ENCODE data around the gene PTPRN2.
"Not testable (repeated sequence)": the region's sequence is repeated elsewhere in the genome, so short reads cannot be mapped to it uniquely, and the experiment has no call there.

The PTPRN2 gene

DNA sequence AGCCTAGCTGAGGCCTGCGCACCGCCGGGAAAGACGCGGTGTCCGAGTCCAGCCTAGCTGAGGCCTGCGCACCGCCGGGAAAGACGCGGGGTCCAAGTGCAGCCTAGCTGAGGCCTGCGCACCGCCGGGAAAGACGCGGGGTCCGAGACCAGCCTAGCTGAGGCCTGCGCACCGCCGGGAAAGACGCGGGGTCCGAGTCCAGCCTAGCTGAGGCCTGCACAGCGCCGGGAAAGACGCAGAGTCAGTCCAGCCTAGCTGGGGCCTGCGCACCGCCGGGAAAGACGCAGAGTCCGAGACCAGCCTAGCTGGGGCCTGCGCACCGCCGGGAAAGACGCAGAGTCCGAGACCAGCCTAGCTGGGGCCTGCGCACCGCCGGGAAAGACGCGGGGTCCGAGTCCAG is 161.9 kb downstream of the PTPRN2 start:
- not testable (repeated sequence) for DNase-seq (ENCODE audit: low spot score); H3K14ac ChIP-seq (ENCODE audit: low read length); H2BK5ac ChIP-seq (ENCODE audit: low read length); H2AK5ac ChIP-seq (ENCODE audit: low read depth, low read length); H2BK15ac ChIP-seq (ENCODE audit: low read length); H3K79me1 ChIP-seq (ENCODE audit: low read depth, low read length); H3K4me3 ChIP-seq (ENCODE audit: low read length in 2 of 2); H3K23ac ChIP-seq (ENCODE audit: low read depth, low read length, poor library complexity); H3K4me1 ChIP-seq (ENCODE audit: control insufficient read depth in 2 of 2, insufficient read depth in 1 of 2, low read depth in 1 of 2, low read length in 2 of 2); H3K4ac ChIP-seq (ENCODE audit: low read length); H2AFZ ChIP-seq (ENCODE audit: low read length); H3K4me2 ChIP-seq (ENCODE audit: insufficient read depth, low read length, poor library complexity, severe bottlenecking); H3K9me3 ChIP-seq (replicated peaks in 1 of 2; ENCODE audit: control insufficient read depth in 2 of 2, insufficient read depth in 1 of 2, low read depth in 1 of 2, low read length in 2 of 2); H2BK120ac ChIP-seq (ENCODE audit: low read depth, low read length); H3K18ac ChIP-seq (ENCODE audit: low read length); H3K27ac ChIP-seq (replicated peaks; ENCODE audit: low read length); H2BK12ac ChIP-seq (ENCODE audit: low read length); H4K8ac ChIP-seq (ENCODE audit: low read depth, low read length); H3K36me3 ChIP-seq (replicated peaks in 1 of 2; ENCODE audit: control insufficient read depth in 2 of 2, insufficient read depth in 2 of 2, low read length in 2 of 2); H3K27me3 ChIP-seq (ENCODE audit: control insufficient read depth in 3 of 3, insufficient read depth in 3 of 3, low read depth in 1 of 3, low read length in 3 of 3); H4K91ac ChIP-seq (ENCODE audit: low read depth, low read length, poor library complexity); H3K9ac ChIP-seq (ENCODE audit: low read depth, low read length, poor library complexity)
- WGBS, 2 donors (ENCODE audit: extremely low coverage in 2 of 2, insufficient read length in 2 of 2, insufficient replicate concordance in 1 of 2), result no CpG with 5 or more reads among the region's 42 CpGs

GRCh38 chr7:158424531-158424930 is 163.1 kb downstream of the PTPRN2 start:
- Histone ChIP-seq H3K27me3 (ENCODE audit: control insufficient read depth in 3 of 3, insufficient read depth in 3 of 3, low read depth in 1 of 3, low read length in 3 of 3) (no peaks in the 10 kb centered on the region), H3K18ac (ENCODE audit: low read length) (no peak overlapping the region), H2BK15ac (ENCODE audit: low read length) (no peak overlapping the region), H3K4ac (ENCODE audit: low read length) (no peak overlapping the region), H4K8ac (ENCODE audit: low read depth, low read length) (no peak overlapping the region), H3K23ac (ENCODE audit: low read depth, low read length, poor library complexity) (no peak overlapping the region), H2AK5ac (ENCODE audit: low read depth, low read length) (peak overlapping the region; percentile 56), H2BK5ac (ENCODE audit: low read length) (no peak overlapping the region), H3K36me3 (replicated peaks in 1 of 2; ENCODE audit: control insufficient read depth in 2 of 2, insufficient read depth in 2 of 2, low read length in 2 of 2) (no peaks in the 10 kb centered on the region), H3K4me3 (ENCODE audit: low read length in 2 of 2) (no peak overlapping the region), H2BK120ac (ENCODE audit: low read depth, low read length) (no peak overlapping the region), H3K79me1 (ENCODE audit: low read depth, low read length) (no peaks in the 10 kb centered on the region), H3K9me3 (replicated peaks in 1 of 2; ENCODE audit: control insufficient read depth in 2 of 2, insufficient read depth in 1 of 2, low read depth in 1 of 2, low read length in 2 of 2) (no peaks in the 10 kb centered on the region), H2BK12ac (ENCODE audit: low read length) (no peak overlapping the region), H4K91ac (ENCODE audit: low read depth, low read length, poor library complexity) (no peak overlapping the region), H3K27ac (replicated peaks; ENCODE audit: low read length) (no peak overlapping the region), H2AFZ (ENCODE audit: low read length) (no peak overlapping the region), H3K4me1 (ENCODE audit: control insufficient read depth in 2 of 2, insufficient read depth in 1 of 2, low read depth in 1 of 2, low read length in 2 of 2) (no peaks in the 10 kb centered on the region), H3K4me2 (ENCODE audit: insufficient read depth, low read length, poor library complexity, severe bottlenecking) (no peak overlapping the region), H3K9ac (ENCODE audit: low read depth, low read length, poor library complexity) (no peak overlapping the region), H3K14ac (ENCODE audit: low read length) (no peak overlapping the region)
- DNase-seq (ENCODE audit: low spot score), result no peak
- no CpG with 5 or more reads among the region's 19 CpGs for WGBS, 2 donors (ENCODE audit: extremely low coverage in 2 of 2, insufficient read length in 2 of 2, insufficient replicate concordance in 1 of 2)

DNA sequence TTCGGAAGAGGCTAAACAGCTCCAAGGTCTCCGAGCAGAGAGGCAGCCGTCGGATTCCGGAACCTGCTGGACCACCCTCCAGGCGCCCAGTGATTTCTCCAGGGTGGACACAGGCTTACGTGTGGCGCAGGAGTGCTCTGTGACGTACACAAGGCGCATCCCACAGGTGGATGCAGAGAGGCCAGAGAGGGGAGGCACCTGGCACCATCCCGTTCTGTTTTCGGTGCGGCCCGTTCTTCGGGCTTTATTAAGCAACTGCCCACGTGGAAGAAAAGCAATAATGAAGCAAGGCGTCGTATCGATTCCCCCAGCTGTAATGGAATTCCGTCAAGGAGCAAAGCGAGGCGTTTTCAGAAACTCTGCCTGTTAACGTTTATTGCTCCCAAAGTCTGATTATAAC is 163.6 kb downstream of the PTPRN2 start:
- H3K36me3 ChIP-seq (replicated peaks in 1 of 2; ENCODE audit: control insufficient read depth in 2 of 2, insufficient read depth in 2 of 2, low read length in 2 of 2), result no peaks in the 10 kb centered on the region
- H3K4me2 ChIP-seq (ENCODE audit: insufficient read depth, low read length, poor library complexity, severe bottlenecking), result no peak overlapping the region
- no peak overlapping the region for H2BK5ac ChIP-seq (ENCODE audit: low read length)
- no peaks in the 10 kb centered on the region for H3K27me3 ChIP-seq (ENCODE audit: control insufficient read depth in 3 of 3, insufficient read depth in 3 of 3, low read depth in 1 of 3, low read length in 3 of 3)
- no peak overlapping the region for H2BK120ac ChIP-seq (ENCODE audit: low read depth, low read length)
- H3K4me1 ChIP-seq (ENCODE audit: control insufficient read depth in 2 of 2, insufficient read depth in 1 of 2, low read depth in 1 of 2, low read length in 2 of 2), result no peaks in the 10 kb centered on the region
- DNase-seq (ENCODE audit: low spot score), result no peak
- H2AFZ ChIP-seq (ENCODE audit: low read length), result no peak overlapping the region
- H3K14ac ChIP-seq (ENCODE audit: low read length), result no peak overlapping the region
- H2BK15ac ChIP-seq (ENCODE audit: low read length), result no peak overlapping the region
- no peak overlapping the region for H3K23ac ChIP-seq (ENCODE audit: low read depth, low read length, poor library complexity)
- no peak overlapping the region for H2BK12ac ChIP-seq (ENCODE audit: low read length)
- no peak overlapping the region for H3K27ac ChIP-seq (replicated peaks; ENCODE audit: low read length)
- no peak overlapping the region for H4K8ac ChIP-seq (ENCODE audit: low read depth, low read length)
- no peak overlapping the region for H2AK5ac ChIP-seq (ENCODE audit: low read depth, low read length)
- WGBS, 2 donors (ENCODE audit: extremely low coverage in 2 of 2, insufficient read length in 2 of 2, insufficient replicate concordance in 1 of 2), result no CpG with 5 or more reads among the region's 23 CpGs
- H4K91ac ChIP-seq (ENCODE audit: low read depth, low read length, poor library complexity), result no peak overlapping the region
- no peaks in the 10 kb centered on the region for H3K9me3 ChIP-seq (replicated peaks in 1 of 2; ENCODE audit: control insufficient read depth in 2 of 2, insufficient read depth in 1 of 2, low read depth in 1 of 2, low read length in 2 of 2)
- H3K9ac ChIP-seq (ENCODE audit: low read depth, low read length, poor library complexity), result no peak overlapping the region
- no peak overlapping the region for H3K4ac ChIP-seq (ENCODE audit: low read length)
- no peak overlapping the region for H3K4me3 ChIP-seq (ENCODE audit: low read length in 2 of 2)
- H3K18ac ChIP-seq (ENCODE audit: low read length), result no peak overlapping the region
- no peaks in the 10 kb centered on the region for H3K79me1 ChIP-seq (ENCODE audit: low read depth, low read length)

- no peaks in the 10 kb centered on the region for H3K27me3 ChIP-seq (ENCODE audit: control insufficient read depth in 3 of 3, insufficient read depth in 3 of 3, low read depth in 1 of 3, low read length in 3 of 3)
- no peak overlapping the region for H3K14ac ChIP-seq (ENCODE audit: low read length)
- H2BK12ac ChIP-seq (ENCODE audit: low read length), result no peak overlapping the region
- no peak for DNase-seq (ENCODE audit: low spot score)
- no peaks in the 10 kb centered on the region for H3K9me3 ChIP-seq (replicated peaks in 1 of 2; ENCODE audit: control insufficient read depth in 2 of 2, insufficient read depth in 1 of 2, low read depth in 1 of 2, low read length in 2 of 2)
- no peak overlapping the region for H4K8ac ChIP-seq (ENCODE audit: low read depth, low read length)
- no peak overlapping the region for H3K4me3 ChIP-seq (ENCODE audit: low read length in 2 of 2)
- H2BK15ac ChIP-seq (ENCODE audit: low read length), result no peak overlapping the region
- H3K79me1 ChIP-seq (ENCODE audit: low read depth, low read length), result no peaks in the 10 kb centered on the region
- no peak overlapping the region for H2BK5ac ChIP-seq (ENCODE audit: low read length)
- no peak overlapping the region for H3K23ac ChIP-seq (ENCODE audit: low read depth, low read length, poor library complexity)
- no peak overlapping the region for H4K91ac ChIP-seq (ENCODE audit: low read depth, low read length, poor library complexity)
- no peak overlapping the region for H3K27ac ChIP-seq (replicated peaks; ENCODE audit: low read length)
- no peaks in the 10 kb centered on the region for H3K4me1 ChIP-seq (ENCODE audit: control insufficient read depth in 2 of 2, insufficient read depth in 1 of 2, low read depth in 1 of 2, low read length in 2 of 2)
- no peak overlapping the region for H2AFZ ChIP-seq (ENCODE audit: low read length)
- no peak overlapping the region for H2AK5ac ChIP-seq (ENCODE audit: low read depth, low read length)
- H3K9ac ChIP-seq (ENCODE audit: low read depth, low read length, poor library complexity), result no peak overlapping the region
- no peak overlapping the region for H3K4ac ChIP-seq (ENCODE audit: low read length)
- H2BK120ac ChIP-seq (ENCODE audit: low read depth, low read length), result no peak overlapping the region
- no peaks in the 10 kb centered on the region for H3K36me3 ChIP-seq (replicated peaks in 1 of 2; ENCODE audit: control insufficient read depth in 2 of 2, insufficient read depth in 2 of 2, low read length in 2 of 2)
- no peak overlapping the region for H3K18ac ChIP-seq (ENCODE audit: low read length)
- H3K4me2 ChIP-seq (ENCODE audit: insufficient read depth, low read length, poor library complexity, severe bottlenecking), result no peak overlapping the region
- no CpG with 5 or more reads among the region's 15 CpGs for WGBS, 2 donors (ENCODE audit: extremely low coverage in 2 of 2, insufficient read length in 2 of 2, insufficient replicate concordance in 1 of 2)
Measured at GRCh38 chr7:158422887-158423560, 164.6 kb downstream of the PTPRN2 start.
